CD4-positive, alpha-beta memory T cell (primary cell): Measurements from ENCODE around the gene TSPO2. TPM values are rescaled to one million over a fixed set of nuclear protein-coding genes. Genes with fewer than 3 reads are reported as not detected.

Experiments used
- CTCF ChIA-PET: fragments of 350-600 bp; sonication (Branson Sonifier 250); formaldehyde crosslinking; loops from one replicate; lab custom pipeline; 2021; ENCODE audit warnings: inconsistent platforms; ENCODE audit not compliant: partially characterized antibody; lab: Charles Lee
- POLR2A ChIA-PET: fragments of 350-600 bp; sonication (Branson Sonifier 250); formaldehyde crosslinking; loops from one replicate; lab custom pipeline; 2021; ENCODE audit not compliant: partially characterized antibody; lab: Charles Lee
- DNase-seq, 5 donors: peaks; one replicate each; pipeline versions ENCODE4 v3.0.0 to v3.0.0-alpha.2; 2020 to 2022; ENCODE audit warnings: mixed read lengths in 1 of 5
- H3K27ac ChIP-seq: one replicate; pipeline ENCODE4 v1.7.0; 2013; ENCODE audit warnings: low read depth, low read length
- H3K27me3 ChIP-seq: 2 replicates; pipeline ENCODE4 v1.7.0; 2013; ENCODE audit warnings: mild to moderate bottlenecking, low read length, moderate library complexity; ENCODE audit not compliant: insufficient read depth
- H3K36me3 ChIP-seq: 2 replicates; pipeline ENCODE4 v1.7.0; 2013; ENCODE audit warnings: mild to moderate bottlenecking, low read length, moderate library complexity; ENCODE audit not compliant: insufficient read depth
- H3K4me1 ChIP-seq: 2 replicates; pipeline ENCODE4 v1.7.0; 2013; ENCODE audit warnings: mild to moderate bottlenecking, low read length, moderate library complexity; ENCODE audit not compliant: insufficient read depth
- H3K4me3 ChIP-seq, 2 donors: one replicate each; pipeline ENCODE4 v1.7.0; 2013; ENCODE audit warnings: low read length in 2 of 2, mild to moderate bottlenecking in 1 of 2
- H3K9me3 ChIP-seq, 2 donors: one replicate each; pipeline ENCODE4 v1.7.0; 2013; ENCODE audit warnings: low read length in 2 of 2, control low read depth in 1 of 2; ENCODE audit not compliant: control insufficient read depth in 1 of 2
- H3K27ac Mint-ChIP-seq, 7 donors: one replicate each; pipeline ENCODE4 v1.8.0; 2020 to 2021; ENCODE audit warnings: mixed read lengths in 7 of 7, mild to moderate bottlenecking in 6 of 7, inconsistent platforms in 3 of 7, moderate library complexity in 3 of 7
- H3K27me3 Mint-ChIP-seq, 2 donors: one replicate each; pipeline ENCODE4 v1.8.0; 2020 to 2021; ENCODE audit warnings: mixed read lengths in 2 of 2
- H3K36me3 Mint-ChIP-seq, 2 donors: one replicate each; pipeline ENCODE4 v1.8.0; 2020 to 2021; ENCODE audit warnings: mixed read lengths in 2 of 2, inconsistent platforms in 1 of 2, mild to moderate bottlenecking in 1 of 2
- H3K4me1 Mint-ChIP-seq, 4 donors: one replicate each; pipeline ENCODE4 v1.8.0; 2020 to 2021; ENCODE audit warnings: mixed read lengths in 4 of 4, mild to moderate bottlenecking in 1 of 4
- H3K4me3 Mint-ChIP-seq, 8 donors: one replicate each; pipeline ENCODE4 v1.8.0; 2020 to 2021; ENCODE audit warnings: mixed read lengths in 8 of 8, mild to moderate bottlenecking in 7 of 8, moderate library complexity in 6 of 8, inconsistent platforms in 3 of 8
- H3K9me3 Mint-ChIP-seq, 8 donors: one replicate each; pipeline ENCODE4 v1.8.0; 2020 to 2021; ENCODE audit warnings: mixed read lengths in 8 of 8, mild to moderate bottlenecking in 5 of 8, inconsistent platforms in 3 of 8, moderate library complexity in 1 of 8
- intact Hi-C: fragments of 100-400 bp; cut with micrococcal nuclease; formaldehyde crosslinking; loops from one replicate; pipeline ENCODE4 v1.15.1; 2023
- polyA plus RNA-seq, 2 donors: library from polyadenylated mRNA; unstranded; fragments of 300-500 nt; fragmentation: Illumina TruSeq; gene quantifications; one replicate each; pipeline ENCODE4 v1.2.3, GENCODE V29; 2021
- total RNA-seq, 2 experiments: library from RNA; stranded (reverse); gene quantifications; one replicate each; pipeline ENCODE4 v1.2.3, GENCODE V29; 2021

TSPO2 gene
- total and polyA plus RNA-seq, 4 experiments from 2014 or later, result not detected

DNA sequence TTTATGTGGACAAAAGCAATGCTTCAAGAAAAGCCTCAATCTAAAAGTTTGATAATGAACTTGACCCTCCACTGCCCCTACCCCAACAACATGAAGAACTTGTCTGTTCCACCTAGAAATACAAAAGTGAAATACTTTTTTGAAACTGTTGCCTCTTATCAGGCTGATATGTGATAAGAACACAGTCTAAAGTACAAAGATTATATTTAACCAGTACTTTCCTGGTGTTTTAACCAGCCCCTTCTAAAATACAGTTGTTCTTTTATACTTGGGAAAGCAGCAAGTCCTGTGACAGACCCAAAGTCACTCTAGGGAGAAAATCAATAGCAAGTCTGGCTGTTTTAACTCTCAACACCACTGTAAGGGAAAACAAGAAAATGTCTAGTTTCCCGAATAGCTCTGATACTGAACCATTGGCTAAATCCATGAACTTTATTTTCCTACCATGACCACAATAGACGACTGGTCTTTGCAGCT, 23.3 kb downstream of the TSPO2 start:
- Histone ChIP-seq H3K4me1 (peaks cover 5% of the 10 kb centered on the region), H3K9me3 (no peaks in the 10 kb centered on the region), H3K27ac (no peak overlapping the region), H3K36me3 (peaks cover 32% of the 10 kb centered on the region), H3K4me3 (no peak overlapping the region), H3K27me3 (no peaks in the 10 kb centered on the region)
- Mint-ChIP-seq H3K27me3 (no peaks in the 10 kb centered on the region), H3K27ac (no peak overlapping the region), H3K36me3 (peaks cover 58 to 70% of the 10 kb centered on the region in 2 donors), H3K4me1 (peaks cover 7 to 17% (median 11%) of the 10 kb centered on the region in 4 donors), H3K9me3 (no peaks in the 10 kb centered on the region), H3K4me3 (no peak overlapping the region)
- CTCF ChIA-PET, result interaction anchor here (0.9 to 1.3 kb wide), 5 partner anchors 10 to 117 kb away, joined by 3 to 4 read pairs (median 3); no protein-coding TSS in a partner anchor
- intact Hi-C loops, result no loop called here
- POLR2A ChIA-PET, result no interaction called here
- no peak for DNase-seq

DNA sequence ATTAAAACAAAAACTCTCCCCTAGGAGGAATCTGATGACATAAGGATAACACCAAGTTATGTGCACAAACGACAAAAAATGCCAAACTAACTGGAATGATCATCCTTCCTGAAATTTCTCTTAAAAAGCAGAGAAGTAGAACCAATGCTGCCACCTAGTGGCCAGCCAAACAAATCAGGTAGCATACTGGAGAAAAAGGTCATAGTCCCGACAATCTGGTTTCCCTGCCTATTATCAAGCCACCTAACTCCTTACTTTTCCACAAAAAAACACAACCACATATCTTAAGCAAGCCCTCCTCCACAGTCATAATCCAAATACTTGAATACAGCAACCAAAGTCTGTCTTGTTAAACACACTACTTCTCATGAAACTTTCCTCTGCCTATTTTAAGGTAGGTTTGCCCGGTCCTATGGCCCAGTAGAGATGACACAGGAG, 24.6 kb downstream of the TSPO2 start:
- Mint-ChIP-seq H3K27me3 (no peaks in the 10 kb centered on the region), H3K27ac (peak overlapping the region; percentile 15 to 82 (median 70)), H3K9me3 (no peaks in the 10 kb centered on the region), H3K36me3 (peaks cover 45 to 69% of the 10 kb centered on the region in 2 donors), H3K4me1 (peaks cover 15 to 25% (median 23%) of the 10 kb centered on the region in 4 donors), H3K4me3 (peak overlapping the region in 1 of 8 donors; percentile 26)
- ChIA-PET POLR2A (no interaction called here), CTCF (interaction anchor here (0.9 to 4.5 kb wide), 7 partner anchors 8 to 62 kb away, joined by 3 to 22 read pairs (median 5); partner anchors contain the start of gene UNC5CL)
- Histone ChIP-seq H3K4me3 (no peak overlapping the region), H3K9me3 (no peaks in the 10 kb centered on the region), H3K27me3 (no peaks in the 10 kb centered on the region), H3K27ac (no peak overlapping the region), H3K4me1 (peaks cover 15% of the 10 kb centered on the region), H3K36me3 (peaks cover 32% of the 10 kb centered on the region)
- intact Hi-C loops, result loop anchor here (1.0 kb wide), 1 partner anchor 61 kb away; no protein-coding TSS in a partner anchor
- DNase-seq, result peak; percentile 43 to 62 (median 54)

DNA sequence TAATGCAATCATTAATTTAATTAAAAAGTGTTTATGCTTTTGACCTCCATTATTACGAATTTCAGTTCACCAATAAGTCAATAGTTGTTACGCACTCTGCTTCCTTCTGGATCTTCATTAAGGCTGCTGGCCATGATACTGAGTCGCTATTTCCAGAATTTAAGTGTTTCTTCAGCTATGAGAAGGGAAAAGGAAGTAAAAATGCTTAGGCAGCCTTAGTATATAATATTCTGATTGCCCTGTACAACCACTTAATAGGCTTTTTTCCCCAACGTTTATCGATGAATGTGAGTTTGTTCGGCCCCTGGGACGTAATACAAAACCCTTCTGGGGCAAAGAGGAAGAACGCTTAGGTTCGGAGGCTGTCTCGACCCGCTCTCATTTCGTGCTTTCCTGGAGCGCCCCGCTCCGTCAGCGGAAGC, 29.2 kb downstream of the TSPO2 start:
- Histone ChIP-seq H3K27me3 (no peaks in the 10 kb centered on the region), H3K4me3 (peak overlapping the region; percentile 59 to 94), H3K36me3 (peaks cover 17% of the 10 kb centered on the region), H3K4me1 (peaks cover 42% of the 10 kb centered on the region), H3K9me3 (no peaks in the 10 kb centered on the region), H3K27ac (peak overlapping the region; percentile 97)
- Mint-ChIP-seq H3K9me3 (peaks cover 0 to 5% (median 0%) of the 10 kb centered on the region in 8 donors), H3K4me1 (peaks cover 35 to 62% (median 49%) of the 10 kb centered on the region in 4 donors), H3K27me3 (no peaks in the 10 kb centered on the region), H3K4me3 (peak overlapping the region; percentile 91 to 98 (median 96)), H3K36me3 (peaks cover 16 to 55% of the 10 kb centered on the region in 2 donors), H3K27ac (peak overlapping the region; percentile 90 to 99 (median 97))
- CTCF ChIA-PET, result interaction anchor here (0.5 to 1.3 kb wide), 3 partner anchors 32 to 74 kb away, joined by 3 to 9 read pairs (median 3); no protein-coding TSS in a partner anchor
- POLR2A ChIA-PET, result interaction anchor here (0.9 to 3.0 kb wide), 4 partner anchors 16 to 227 kb away, joined by 3 to 24 read pairs (median 6); no protein-coding TSS in a partner anchor
- intact Hi-C loops, result loop anchor here (5.0 kb wide), 1 partner anchor 491 kb away; no protein-coding TSS in a partner anchor
- no peak for DNase-seq

DNA sequence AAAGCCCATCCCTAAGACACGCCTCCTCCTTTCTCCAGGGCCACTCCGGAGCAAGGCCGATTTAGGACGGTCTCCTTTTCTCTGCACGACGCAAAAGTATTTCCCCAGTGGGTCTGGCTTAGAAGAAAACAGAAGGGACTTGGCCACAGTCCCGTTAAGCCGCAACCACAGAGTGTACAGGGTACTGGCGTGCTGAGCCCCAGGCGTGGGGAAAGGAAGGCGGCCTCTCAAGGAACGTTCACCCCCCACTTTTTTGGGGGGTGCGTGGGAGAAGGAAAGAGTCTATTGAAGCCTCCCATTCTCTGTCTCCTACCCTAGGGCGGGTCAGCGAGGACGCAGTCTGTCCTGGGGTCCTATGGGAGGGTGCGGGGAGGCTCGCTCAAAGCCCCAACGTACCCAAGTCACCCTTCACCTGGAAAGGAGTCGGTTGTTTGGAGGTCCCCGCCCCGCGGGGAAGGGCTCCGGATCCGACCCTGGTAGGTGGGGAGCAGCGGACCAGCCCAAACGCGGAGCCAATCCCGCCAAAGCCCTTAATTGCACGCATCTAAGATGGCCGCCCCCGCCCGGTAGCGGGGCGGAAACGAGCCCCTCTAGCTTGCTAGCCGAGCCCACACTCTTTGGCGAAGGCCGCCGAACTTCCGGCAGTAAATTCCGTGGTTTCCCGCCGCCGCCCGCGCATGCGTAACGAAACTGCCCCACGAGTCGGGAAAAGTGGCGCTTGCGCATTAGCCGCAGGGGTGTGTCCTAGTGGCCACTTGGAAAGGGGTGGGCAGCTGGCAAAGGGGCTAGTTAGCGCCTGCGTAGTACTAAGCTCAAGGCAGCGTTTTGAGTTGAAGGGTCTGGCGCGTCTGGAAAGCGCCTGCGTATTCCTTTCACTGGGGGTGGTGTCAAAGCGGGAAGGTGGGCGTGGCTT, 29.9 kb downstream of the TSPO2 start, which contains the start of gene OARD1:
Gene OARD1 (minus strand): TSS at position 434 of the 913 bp plus-strand sequence. CDS start 722 bp downstream, outside the sequence.
- POLR2A ChIA-PET, result interaction anchor here (0.6 to 3.0 kb wide), 9 partner anchors 8 to 128 kb away, joined by 3 to 24 read pairs (median 5); partner anchors contain the start of genes TREML2 and UNC5CL
- Histone ChIP-seq H3K4me3 (peak within 1 kb of the TSS; percentile 59 to 94), H3K36me3 (peaks cover 15% of the 10 kb centered on the region), H3K9me3 (no peaks in the 10 kb centered on the region), H3K27me3 (no peaks in the 10 kb centered on the region), H3K4me1 (peaks cover 47% of the 10 kb centered on the region), H3K27ac (peak within 1 kb of the TSS; percentile 97)
- intact Hi-C loops, result loop anchor here (1.0 to 5.0 kb wide), 7 partner anchors 43 to 1957 kb away; partner anchors contain the start of genes SAYSD1 and TFEB
- peaks cover 0 to 5% (median 0%) of the 10 kb centered on the region in 8 donors for H3K9me3 Mint-ChIP-seq
- peak within 1 kb of the TSS; percentile 90 to 99 (median 97) for H3K27ac Mint-ChIP-seq
- CTCF ChIA-PET, result interaction anchor here (0.8 to 1.5 kb wide), 6 partner anchors 9 to 129 kb away, joined by 3 to 9 read pairs (median 3); partner anchors contain the start of gene TREML2
- peak within 1 kb of the TSS; percentile 91 to 98 (median 97) for H3K4me3 Mint-ChIP-seq
- no peaks in the 10 kb centered on the region for H3K27me3 Mint-ChIP-seq
- H3K4me1 Mint-ChIP-seq, result peaks cover 34 to 60% (median 46%) of the 10 kb centered on the region in 4 donors
- DNase-seq, result peak; percentile 100
- H3K36me3 Mint-ChIP-seq, result peaks cover 9 to 48% of the 10 kb centered on the region in 2 donors

DNA sequence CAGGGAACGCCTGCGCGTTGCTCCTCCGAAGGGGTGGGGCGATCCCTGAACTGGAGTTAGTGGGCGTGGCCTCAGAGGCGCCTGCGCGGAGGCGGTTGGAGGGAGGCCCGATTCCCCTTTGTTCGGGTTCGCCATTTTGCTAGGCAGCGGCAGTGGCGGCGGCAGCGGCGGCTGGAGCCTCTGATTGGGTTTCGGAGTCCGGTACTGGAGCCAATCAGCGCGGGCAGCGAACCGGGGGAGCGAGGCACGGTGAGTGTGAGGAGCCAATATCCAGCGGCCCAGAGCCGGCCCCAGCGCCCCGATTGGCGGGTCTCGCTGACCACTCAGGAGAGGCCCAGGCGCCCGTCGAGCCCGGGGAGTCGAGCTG, 30.6 kb downstream of the TSPO2 start, which contains the start of gene NFYA:
Gene NFYA (plus strand): TSS at position 139 of the 367 bp plus-strand sequence. CDS start 6,116 bp downstream, outside the sequence.
- Mint-ChIP-seq H3K9me3 (peaks cover 0 to 5% (median 0%) of the 10 kb centered on the region in 8 donors), H3K27me3 (no peaks in the 10 kb centered on the region), H3K4me1 (peaks cover 37 to 64% (median 48%) of the 10 kb centered on the region in 4 donors), H3K27ac (peak within 1 kb of the TSS; percentile 90 to 99 (median 98)), H3K36me3 (peaks cover 5 to 42% of the 10 kb centered on the region in 2 donors), H3K4me3 (peak within 1 kb of the TSS; percentile 92 to 98 (median 97))
- H3K27me3 ChIP-seq, result no peaks in the 10 kb centered on the region
- H3K4me3 ChIP-seq, result peak within 1 kb of the TSS; percentile 59 to 94
- intact Hi-C loops, result loop anchor here (1.0 to 5.0 kb wide), 7 partner anchors 44 to 1958 kb away; partner anchors contain the start of genes SAYSD1 and TFEB
- ChIA-PET CTCF (interaction anchor here (0.8 to 1.5 kb wide), 5 partner anchors 10 to 128 kb away, joined by 3 to 9 read pairs (median 3); partner anchors contain the start of gene TREML2), POLR2A (interaction anchor here (0.6 to 3.0 kb wide), 9 partner anchors 8 to 128 kb away, joined by 3 to 24 read pairs (median 5); partner anchors contain the start of genes TREML2 and UNC5CL)
- H3K4me1 ChIP-seq, result peaks cover 47% of the 10 kb centered on the region
- H3K27ac ChIP-seq, result peak within 1 kb of the TSS; percentile 97
- peaks cover 10% of the 10 kb centered on the region for H3K36me3 ChIP-seq
- no peaks in the 10 kb centered on the region for H3K9me3 ChIP-seq
- DNase-seq, result no peak
